Neural cell (in vitro differentiated cells): ENCODE data around the gene PDE6D. TPM values are rescaled to one million over a fixed set of nuclear protein-coding genes. Genes with fewer than 3 reads are reported as not detected.

ENCODE experiments used
- H2AFZ ChIP-seq: fragments of 200-600, 300-800 bp; sonication (generic), shearing (Covaris generic); 2 replicates; pipeline ENCODE4 v1.6.0; 2014; ENCODE audit warnings: low read depth, mild to moderate bottlenecking, antibody characterized with exemption, low read length, moderate library complexity
- H3F3A ChIP-seq: fragments of 200-600 bp; shearing (Covaris generic); 2 replicates; pipeline ENCODE4 v1.6.1; 2016; ENCODE audit warnings: mild to moderate bottlenecking, moderate library complexity, mixed read lengths, antibody characterized with exemption, low read length; ENCODE audit not compliant: insufficient read depth, poor library complexity, severe bottlenecking
- H3K27ac ChIP-seq: fragments of 200-600, 300-800 bp; sonication (generic), shearing (Covaris generic); 2 replicates; pipeline ENCODE4 v1.5.1; 2014; ENCODE audit warnings: mild to moderate bottlenecking, low read length, moderate library complexity
- H3K27me3 ChIP-seq: fragments of 300-800, 200-600 bp; sonication (generic), shearing (Covaris generic); 2 replicates; pipeline ENCODE4 v1.6.0; 2014; ENCODE audit warnings: mild to moderate bottlenecking, low read depth, low read length, moderate library complexity; ENCODE audit not compliant: insufficient read depth
- H3K36me3 ChIP-seq: fragments of 300-800, 200-600 bp; sonication (generic), shearing (Covaris generic); 2 replicates; pipeline ENCODE4 v1.5.1; 2014; ENCODE audit warnings: mild to moderate bottlenecking, antibody characterized with exemption, low read length, moderate library complexity; ENCODE audit not compliant: insufficient read depth
- H3K4me2 ChIP-seq: fragments of 300-800, 200-600 bp; sonication (generic), shearing (Covaris generic); 2 replicates; pipeline ENCODE4 v1.6.0; 2014; ENCODE audit warnings: mild to moderate bottlenecking, low read length
- H3K4me3 ChIP-seq: fragments of 300-800, 200-600 bp; sonication (generic), shearing (Covaris generic); 2 replicates; pipeline ENCODE4 v1.5.1; 2014; ENCODE audit warnings: mild to moderate bottlenecking, low read length, moderate library complexity
- H3K79me2 ChIP-seq: fragments of 200-600 bp; shearing (Covaris generic); replicated peaks from 2 replicates; pipeline ENCODE4 v1.6.0; 2014; ENCODE audit warnings: mild to moderate bottlenecking, low read length, moderate library complexity; ENCODE audit not compliant: insufficient read depth
- H3K9ac ChIP-seq: fragments of 300-800, 200-600 bp; sonication (generic), shearing (Covaris generic); 2 replicates; pipeline ENCODE4 v1.6.1; 2016; ENCODE audit warnings: mild to moderate bottlenecking, low read length, mixed read lengths
- H3K9me2 ChIP-seq: fragments of 200-600 bp; shearing (Covaris generic); 2 replicates; pipeline ENCODE4 v1.6.1; 2016; ENCODE audit warnings: mild to moderate bottlenecking, low read length, mixed read lengths; ENCODE audit not compliant: insufficient read depth
- H3K9me3 ChIP-seq: fragments of 200-600, 300-800 bp; sonication (generic), shearing (Covaris generic); 2 replicates; pipeline ENCODE4 v1.6.1; 2016; ENCODE audit warnings: mild to moderate bottlenecking, mixed run types, low read length, moderate library complexity, mixed read lengths
- H4K20me1 ChIP-seq: fragments of 200-600 bp; shearing (Covaris generic); 2 replicates; pipeline ENCODE4 v1.6.1; 2016; ENCODE audit warnings: mild to moderate bottlenecking, mixed run types; ENCODE audit not compliant: insufficient read depth
- CTCF ChIP-seq: fragments of 450-650 bp; IDR thresholded peaks from 2 replicates; pipeline ENCODE4 v1.5.1; 2014; ENCODE audit warnings: antibody characterized with exemption, mild to moderate bottlenecking, moderate library complexity; ENCODE audit not compliant: poor library complexity, severe bottlenecking
- EP300 ChIP-seq: fragments of 450-650 bp; conservative IDR thresholded peaks from 2 replicates; pipeline ENCODE4 v1.6.1; 2014; ENCODE audit warnings: antibody characterized with exemption, mild to moderate bottlenecking, moderate library complexity; ENCODE audit not compliant: poor library complexity, severe bottlenecking
- EZH2 ChIP-seq: fragments of 200-600, 300-800 bp; shearing (Covaris generic), sonication (generic); IDR thresholded peaks from 2 replicates; pipeline ENCODE4 v1.6.1; 2014; ENCODE audit warnings: antibody characterized with exemption, low read length, borderline replicate concordance, mild to moderate bottlenecking; ENCODE audit not compliant: insufficient read depth, poor library complexity, severe bottlenecking
- MXI1 ChIP-seq: fragments of 450-650 bp; conservative IDR thresholded peaks from 2 replicates; pipeline ENCODE4 v1.6.1; 2014; ENCODE audit warnings: antibody characterized with exemption, mild to moderate bottlenecking; ENCODE audit not compliant: poor library complexity, severe bottlenecking
- RAD21 ChIP-seq: fragments of 450-650 bp; conservative IDR thresholded peaks from 2 replicates; pipeline ENCODE4 v1.6.1; 2014; ENCODE audit warnings: antibody characterized with exemption, mild to moderate bottlenecking, moderate library complexity
- REST ChIP-seq: IDR thresholded peaks from 2 replicates; pipeline ENCODE4 v1.6.1; 2012; ENCODE audit warnings: borderline replicate concordance
- SMC3 ChIP-seq: fragments of 450-650 bp; conservative IDR thresholded peaks from 2 replicates; pipeline ENCODE4 v1.6.1; 2014; ENCODE audit warnings: antibody characterized with exemption, mild to moderate bottlenecking, moderate library complexity; ENCODE audit not compliant: poor library complexity
- TAF1 ChIP-seq: IDR thresholded peaks from 2 replicates; pipeline ENCODE4 v1.6.1; 2012; ENCODE audit warnings: low read depth
- polyA plus RNA-seq: library from polyadenylated mRNA; depleted of rRNA; stranded (reverse); fragments of >200 nt; gene quantifications from 2 replicates; pipeline ENCODE4 v1.2.3, GENCODE V29; 2014

The PDE6D gene
- polyA plus RNA-seq, 1 donor from 2014 or later, result 150 TPM

- H3K27ac ChIP-seq, result no peak overlapping the region
- no peak overlapping the region for H2AFZ ChIP-seq
- TF ChIP-seq REST (no peak), EP300 (no peak), EZH2 (no peak), MXI1 (no peak), TAF1 (no peak), SMC3 (no peak), RAD21 (no peak)
Observed at GRCh38 chr2:231687961-231688360, 93.1 kb downstream of the PDE6D start.

GRCh38 chr2:231687133-231687852 is 93.8 kb downstream of the PDE6D start:
- no peaks in the 10 kb centered on the region for H3K9me3 ChIP-seq
- no peak overlapping the region for H2AFZ ChIP-seq
- H3K27ac ChIP-seq, result no peak overlapping the region
- no peak overlapping the region for H3K4me2 ChIP-seq
- H3F3A ChIP-seq, result no peaks in the 10 kb centered on the region
- no peaks in the 10 kb centered on the region for H3K9me2 ChIP-seq
- H3K4me3 ChIP-seq, result no peak overlapping the region
- no peaks in the 10 kb centered on the region for H3K36me3 ChIP-seq
- no peaks in the 10 kb centered on the region for H3K79me2 ChIP-seq
- no peaks in the 10 kb centered on the region for H4K20me1 ChIP-seq
- peak; percentile 53 for TF ChIP-seq CTCF
- no peak for TF ChIP-seq REST
- H3K9ac ChIP-seq, result no peak overlapping the region
- no peaks in the 10 kb centered on the region for H3K27me3 ChIP-seq

More at GRCh38 chr2:231687961-231688360, 93.1 kb downstream of the PDE6D start:
- Histone ChIP-seq H3F3A (no peaks in the 10 kb centered on the region), H3K9me3 (no peaks in the 10 kb centered on the region), H3K4me2 (no peak overlapping the region), H3K79me2 (no peaks in the 10 kb centered on the region), H3K36me3 (no peaks in the 10 kb centered on the region), H4K20me1 (no peaks in the 10 kb centered on the region), H3K4me3 (no peak overlapping the region), H3K9ac (no peak overlapping the region), H3K27me3 (no peaks in the 10 kb centered on the region), H3K9me2 (no peaks in the 10 kb centered on the region)
